GM18951 (cell line): Measurements from ENCODE around the gene FZR1.
A peak's percentile ranks its signal among the peaks of the same experiment; 100 is the strongest.
"Not testable (repeated sequence)": the region's sequence is repeated elsewhere in the genome, so short reads cannot be mapped to it uniquely, and the experiment has no call there.

Experiments
- POLR2A ChIP-seq: IDR thresholded peaks from 4 replicates; pipeline ENCODE4 v1.6.1; 2011; ENCODE audit warnings: mild to moderate bottlenecking; ENCODE audit not compliant: insufficient read length, insufficient read depth; ENCODE audit errors: extremely low read depth
- in situ Hi-C: fragments of 300-500 bp; cut with MboI; formaldehyde crosslinking; loops from one replicate; pipeline ENCODE4 v1.12.0; 2022; ENCODE audit warnings: low sequenced_read_pairs, mixed read lengths, inconsistent platforms; ENCODE audit not compliant: unreplicated experiment

Gene FZR1

GRCh38 chr19:3496392-3497273 lies 9.5 kb upstream of the FZR1 start:
- in situ Hi-C loops = no loop called here
- TF ChIP-seq POLR2A = no peak

GRCh38 chr19:3497757-3498520 lies 8.2 kb upstream of the FZR1 start:
- in situ Hi-C loops = no loop called here
- TF ChIP-seq POLR2A = no peak

- no peak for TF ChIP-seq POLR2A
- in situ Hi-C loops = no loop called here
Observed at GRCh38 chr19:3499738-3500428, 6.2 kb upstream of the FZR1 start.

- in situ Hi-C loops = no loop called here
- TF ChIP-seq POLR2A = peak; percentile 87
Observed at GRCh38 chr19:3500429-3501101, 5.5 kb upstream of the FZR1 start, which contains the start of gene DOHH. Gene DOHH (minus strand): TSS chr19:3500674. CDS start chr19:3496814, 3,860 bp downstream.

- in situ Hi-C loops = no loop called here
- TF ChIP-seq POLR2A = no peak
Observed at GRCh38 chr19:3501780-3502179, 4.3 kb upstream of the FZR1 start.

- TF ChIP-seq POLR2A = no peak
- in situ Hi-C loops = no loop called here
Observed at GRCh38 chr19:3503036-3503572, 3.0 kb upstream of the FZR1 start.

GRCh38 chr19:3504735-3505134 lies 1.4 kb upstream of the FZR1 start:
- no peak for TF ChIP-seq POLR2A
- in situ Hi-C loops = no loop called here

- TF ChIP-seq POLR2A = no peak
- in situ Hi-C loops = no loop called here
Observed at GRCh38 chr19:3506384-3507340, 551 bp downstream of the FZR1 start.

GRCh38 chr19:3507371-3508120 lies 1.4 kb downstream of the FZR1 start:
- no peak for TF ChIP-seq POLR2A
- in situ Hi-C loops = no loop called here

DNA sequence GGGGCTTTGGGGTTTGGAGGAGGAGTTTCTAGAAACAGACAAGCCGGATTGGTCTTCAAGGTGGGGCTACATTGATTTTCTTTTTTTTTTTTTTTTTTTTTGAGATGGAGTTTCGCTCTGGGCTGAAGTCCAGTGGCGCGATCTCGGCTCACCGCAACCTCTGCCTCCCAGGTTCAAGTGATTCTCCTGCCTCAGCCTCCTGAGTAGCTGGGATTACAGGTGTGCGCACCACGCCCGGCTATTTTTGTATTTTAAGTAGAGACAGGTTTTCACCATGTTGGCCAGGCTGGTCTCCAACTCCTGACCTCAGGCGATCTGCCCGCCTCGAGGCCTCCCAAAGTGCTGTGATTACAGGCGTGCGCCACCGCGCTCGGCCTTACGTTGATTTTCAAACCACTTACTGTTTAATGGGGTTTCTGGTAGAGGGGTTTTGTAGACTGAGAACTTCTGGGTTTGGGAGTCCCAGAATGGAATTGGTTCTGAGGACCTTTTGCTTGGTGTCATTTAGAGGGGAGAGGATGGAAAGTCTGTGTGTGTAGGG lies 2.1 kb downstream of the FZR1 start:
- in situ Hi-C loops = not testable (repeated sequence)
